ENCODE data around the gene CARS2. TPM values are rescaled to one million over a fixed set of nuclear protein-coding genes. Genes with fewer than 3 reads are reported as not detected.

Gene CARS2
- polyA plus RNA-seq, 1 donor (not counting 4 experiments of a cell fraction or from before 2014, with no cell fraction given): 90.0 TPM

GRCh38 chr13:110600980-110601379, 104.9 kb downstream of the CARS2 start:
- Histone ChIP-seq H3K9me3 (ENCODE audit: control insufficient read depth, low read depth, low read length) (no peaks in the 10 kb centered on the region), H3K4me1 (ENCODE audit: control insufficient read depth, extremely low read depth, insufficient read depth, low read length) (peaks cover 10% of the 10 kb centered on the region), H4K20me1 (ENCODE audit: control insufficient read depth, extremely low read depth, insufficient read depth, low read length) (no peaks in the 10 kb centered on the region), H2AFZ (ENCODE audit: control insufficient read depth, low read length) (no peak overlapping the region), H3K36me3 (ENCODE audit: control insufficient read depth in 2 of 2, extremely low read depth in 1 of 2, insufficient read depth in 2 of 2, low read length in 2 of 2) (no peaks in the 10 kb centered on the region), H3K9ac (ENCODE audit: control insufficient read depth, extremely low read depth, insufficient read depth, low read length) (no peak overlapping the region), H3K27me3 (ENCODE audit: control insufficient read depth, extremely low read depth, insufficient read depth, low read length) (no peaks in the 10 kb centered on the region), H3K4me2 (ENCODE audit: control insufficient read depth, extremely low read depth, insufficient read depth, low read depth, low read length) (no peak overlapping the region), H3K9me1 (ENCODE audit: control insufficient read depth, extremely low read depth, insufficient read depth, low read length) (no peaks in the 10 kb centered on the region), H3K79me2 (ENCODE audit: control insufficient read depth, insufficient read depth, low read length) (no peaks in the 10 kb centered on the region), H3K4me3 (ENCODE audit: control insufficient read depth in 2 of 3, extremely low read depth in 1 of 3, insufficient read depth in 2 of 3, low read depth in 1 of 3, low read length in 3 of 3) (no peak overlapping the region), H3K27ac (ENCODE audit: control insufficient read depth, insufficient read depth, low read length) (no peak overlapping the region)
- FAIRE-seq (no peak), DNase-seq (ENCODE audit: low read depth, low spot score) (no peak)
- TF ChIP-seq CTCF (optimal IDR thresholded peaks at IDR 0.05 in 1 of 3, IDR thresholded peaks at IDR 0.05 in 1 of 3, conservative IDR thresholded peaks at IDR 0.05 in 1 of 3; ENCODE audit: extremely low read depth in 1 of 3, insufficient read depth in 2 of 3, low read length in 3 of 3) (no peak), EZH2 (IDR thresholded peaks at IDR 0.05; ENCODE audit: low read length) (no peak)
- dilution Hi-C loops (cut with MboI; ENCODE audit: extremely low pct_ligation_motif_present, low sequenced_read_pairs): no loop called here

- peaks cover 10% of the 10 kb centered on the region for H3K4me1 ChIP-seq (ENCODE audit: control insufficient read depth, extremely low read depth, insufficient read depth, low read length)
Measured at GRCh38 chr13:110600261-110600819, 105.6 kb downstream of the CARS2 start.

More at GRCh38 chr13:110600261-110600819, 105.6 kb downstream of the CARS2 start:
- Histone ChIP-seq H3K4me3 (ENCODE audit: control insufficient read depth in 2 of 3, extremely low read depth in 1 of 3, insufficient read depth in 2 of 3, low read depth in 1 of 3, low read length in 3 of 3) (no peak overlapping the region), H3K9me3 (ENCODE audit: control insufficient read depth, low read depth, low read length) (no peaks in the 10 kb centered on the region), H4K20me1 (ENCODE audit: control insufficient read depth, extremely low read depth, insufficient read depth, low read length) (no peaks in the 10 kb centered on the region), H2AFZ (ENCODE audit: control insufficient read depth, low read length) (no peak overlapping the region), H3K27me3 (ENCODE audit: control insufficient read depth, extremely low read depth, insufficient read depth, low read length) (no peaks in the 10 kb centered on the region), H3K27ac (ENCODE audit: control insufficient read depth, insufficient read depth, low read length) (no peak overlapping the region), H3K9me1 (ENCODE audit: control insufficient read depth, extremely low read depth, insufficient read depth, low read length) (no peaks in the 10 kb centered on the region), H3K79me2 (ENCODE audit: control insufficient read depth, insufficient read depth, low read length) (no peaks in the 10 kb centered on the region), H3K36me3 (ENCODE audit: control insufficient read depth in 2 of 2, extremely low read depth in 1 of 2, insufficient read depth in 2 of 2, low read length in 2 of 2) (no peaks in the 10 kb centered on the region), H3K9ac (ENCODE audit: control insufficient read depth, extremely low read depth, insufficient read depth, low read length) (no peak overlapping the region), H3K4me2 (ENCODE audit: control insufficient read depth, extremely low read depth, insufficient read depth, low read depth, low read length) (no peak overlapping the region)
- TF ChIP-seq CTCF (optimal IDR thresholded peaks at IDR 0.05 in 1 of 3, IDR thresholded peaks at IDR 0.05 in 1 of 3, conservative IDR thresholded peaks at IDR 0.05 in 1 of 3; ENCODE audit: extremely low read depth in 1 of 3, insufficient read depth in 2 of 3, low read length in 3 of 3): no peak
- TF ChIP-seq EZH2 (IDR thresholded peaks at IDR 0.05; ENCODE audit: low read length): no peak
- FAIRE-seq: no peak
- dilution Hi-C loops (cut with MboI; ENCODE audit: extremely low pct_ligation_motif_present, low sequenced_read_pairs): no loop called here
- DNase-seq (ENCODE audit: low read depth, low spot score): no peak
